ENCODE results near the gene CRP. TPM values are rescaled to one million over a fixed set of nuclear protein-coding genes. Genes with fewer than 3 reads are reported as not detected.

The CRP gene
- total and polyA plus RNA-seq, 2 of the 13 experiments (the other 11 are each of a cell fraction or from before 2014, with no cell fraction given): not detected

- no peak for TF ChIP-seq ZNF407 (CRISPR knock-in tag; IDR thresholded peaks at IDR 0.05; ENCODE audit: not compliant biosample characterization)
- TF ChIP-seq ZNF430 (CRISPR knock-in tag; IDR thresholded peaks at IDR 0.05): no peak
- no peak for TF ChIP-seq ZFP90 (CRISPR knock-in tag; IDR thresholded peaks at IDR 0.05; ENCODE audit: borderline replicate concordance)
- TF ChIP-seq AGO1 (IDR thresholded peaks at IDR 0.05; ENCODE audit: low read depth, low read length, poor library complexity, severe bottlenecking): no peak
- no peak for TF ChIP-seq MAX (IDR thresholded peaks at IDR 0.05)
- no peak for TF ChIP-seq MIXL1 (CRISPR knock-in tag; IDR thresholded peaks at IDR 0.05)
- TF ChIP-seq ZNF720 (CRISPR knock-in tag; IDR thresholded peaks at IDR 0.05): no peak
- TF ChIP-seq ZBTB1 (CRISPR knock-in tag; IDR thresholded peaks at IDR 0.05; ENCODE audit: borderline replicate concordance): no peak
- no peak for TF ChIP-seq ZIK1 (CRISPR knock-in tag; IDR thresholded peaks at IDR 0.05; ENCODE audit: borderline replicate concordance, low read depth)
- no peak for TF ChIP-seq ZNF777 (CRISPR knock-in tag; IDR thresholded peaks at IDR 0.05)
- no peak for TF ChIP-seq RFXAP (CRISPR knock-in tag; IDR thresholded peaks at IDR 0.05; ENCODE audit: borderline replicate concordance)
Measured at GRCh38 chr1:159752135-159752580, 37.8 kb upstream of the CRP start (continued).

Data from HepG2 (cell line).